SHP77 treated with DMSO at 0.1 percent for 48 hours (cell line): Measurements from ENCODE around the gene ANKRD9.
"Not testable (repeated sequence)": the region's sequence is repeated elsewhere in the genome, so short reads cannot be mapped to it uniquely, and the experiment has no call there.

Experiments
- DNase-seq: peaks from one replicate; lab custom pipeline; 2025; lab: John Stamatoyannopoulos, UW

The ANKRD9 gene

DNA sequence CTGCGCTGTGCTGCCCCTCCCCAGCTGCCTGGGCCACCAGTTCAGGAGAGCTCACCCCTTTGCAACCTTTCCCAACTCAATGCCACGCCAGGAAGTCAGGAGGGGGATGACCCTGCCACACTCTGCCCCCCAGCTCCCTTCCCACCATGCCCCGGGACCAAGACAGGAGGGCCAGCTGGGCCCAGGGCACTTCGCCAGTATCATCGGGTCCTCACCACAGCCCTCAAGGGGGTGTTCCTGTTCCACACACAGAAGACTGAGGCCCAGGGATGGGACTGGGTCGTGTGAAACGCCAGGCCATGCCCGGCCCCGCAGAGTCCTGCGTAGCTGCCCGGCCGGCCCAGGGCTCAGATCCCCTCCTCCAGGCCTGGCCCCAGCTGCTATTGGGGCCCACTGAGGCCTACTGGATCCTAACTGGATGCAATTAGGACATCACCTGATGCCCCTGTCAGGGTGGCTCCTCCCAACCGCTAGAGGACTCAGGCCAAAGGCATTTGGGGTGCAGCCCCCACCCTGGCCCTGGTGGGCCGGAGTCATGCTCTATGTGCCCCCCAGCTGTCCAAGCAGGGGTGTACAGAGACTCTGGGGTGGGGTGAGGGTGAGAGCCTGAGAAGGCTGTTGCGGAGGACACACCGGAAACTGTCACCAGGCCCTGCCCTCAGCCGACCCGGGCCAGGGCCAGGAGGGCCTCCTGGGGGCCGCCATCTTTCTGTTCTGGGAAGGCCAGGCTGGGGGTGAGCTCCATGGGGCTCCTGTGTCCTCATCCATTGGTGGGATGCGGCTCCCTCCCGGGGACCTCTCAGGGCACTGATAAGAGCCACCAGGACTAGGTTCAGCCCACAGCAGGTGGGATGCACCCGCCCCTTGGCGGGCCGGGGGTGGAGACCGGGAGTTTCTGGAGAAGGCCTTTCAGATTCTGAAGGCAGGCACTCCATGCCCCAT, 29.3 kb upstream of the ANKRD9 start:
- no peak for DNase-seq

DNA sequence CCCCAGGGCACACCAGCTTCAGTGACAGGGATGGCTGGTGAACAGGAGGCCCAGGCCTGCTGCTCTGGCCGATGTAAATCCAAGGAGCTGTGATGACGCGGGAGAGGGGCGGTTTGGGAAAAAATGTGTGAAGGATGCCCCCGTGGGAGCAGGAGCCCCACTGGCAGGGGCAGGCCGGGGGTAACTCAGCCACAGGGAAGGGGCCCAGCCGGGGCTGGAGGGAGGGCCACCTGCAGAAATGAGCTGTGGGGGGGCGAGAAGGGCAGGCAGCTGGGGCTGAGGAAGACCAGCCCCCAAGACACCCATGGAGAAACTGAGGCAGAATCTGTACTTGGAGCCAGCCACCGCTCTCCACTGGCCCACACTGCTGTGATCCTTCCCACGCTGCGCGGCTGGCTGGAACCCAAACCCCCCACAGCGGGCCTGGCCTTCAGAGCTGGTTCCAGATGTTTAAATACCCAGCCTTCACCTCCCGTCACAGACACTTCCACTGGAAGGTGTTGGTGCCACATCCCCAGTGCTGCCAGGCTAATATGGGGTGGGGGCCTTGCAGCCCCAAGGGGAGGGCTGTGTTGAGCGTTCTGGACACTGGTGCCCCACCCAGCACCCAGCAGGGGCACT, 28.5 kb upstream of the ANKRD9 start:
- no peak for DNase-seq

DNA sequence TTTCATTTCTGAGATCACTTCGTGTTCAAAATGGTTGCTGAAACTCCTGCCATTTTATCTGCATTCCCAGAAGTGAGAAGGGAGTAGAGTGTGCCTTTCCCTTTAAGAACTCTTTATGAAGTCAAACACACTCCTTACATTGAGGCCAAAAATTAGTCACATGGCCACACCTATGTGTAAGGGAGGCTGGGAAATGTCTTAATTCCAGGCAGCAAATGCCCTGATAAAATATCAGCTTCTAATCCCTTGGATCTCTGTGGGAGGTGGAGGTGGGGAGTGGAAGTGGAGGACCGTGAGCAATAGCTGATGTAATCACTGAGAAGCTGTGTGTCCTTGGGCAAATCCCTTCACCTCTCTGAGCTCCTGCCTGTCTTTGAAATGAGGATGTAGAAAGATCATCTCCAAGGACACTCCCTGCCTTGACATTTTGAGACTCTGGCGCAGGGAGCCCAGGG, 22.7 kb upstream of the ANKRD9 start:
- no peak for DNase-seq

DNA sequence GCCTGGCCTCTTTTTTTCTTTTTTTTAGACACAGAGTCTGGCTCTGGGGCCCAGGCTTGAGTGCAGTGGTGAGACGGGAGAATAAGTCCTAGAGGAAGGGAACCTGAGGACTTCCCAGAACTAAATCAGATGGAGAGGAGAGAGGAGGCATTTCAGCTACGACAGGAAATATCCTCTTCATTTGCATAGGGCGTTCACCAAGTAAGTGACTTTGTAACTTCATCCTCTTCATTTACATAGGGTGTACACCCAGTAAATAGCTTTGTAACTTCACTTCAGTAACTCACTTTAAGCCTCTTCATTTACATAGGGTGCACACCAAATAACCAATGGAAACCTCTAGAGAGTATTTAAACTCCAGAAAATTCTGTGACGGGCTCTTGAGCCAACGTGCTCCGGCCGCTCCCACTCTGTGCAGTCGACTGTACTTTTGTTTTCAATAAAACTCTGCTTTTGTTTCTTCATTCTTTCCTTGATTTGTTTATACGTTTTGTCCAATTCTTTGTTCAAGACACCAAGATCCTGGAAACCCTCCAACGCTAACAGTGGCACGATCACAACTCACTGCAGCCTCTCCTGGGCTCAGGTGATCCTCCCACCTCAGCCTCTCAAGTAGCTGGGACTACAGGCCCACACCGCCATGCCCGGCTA, 21.4 kb upstream of the ANKRD9 start:
- no peak for DNase-seq

DNA sequence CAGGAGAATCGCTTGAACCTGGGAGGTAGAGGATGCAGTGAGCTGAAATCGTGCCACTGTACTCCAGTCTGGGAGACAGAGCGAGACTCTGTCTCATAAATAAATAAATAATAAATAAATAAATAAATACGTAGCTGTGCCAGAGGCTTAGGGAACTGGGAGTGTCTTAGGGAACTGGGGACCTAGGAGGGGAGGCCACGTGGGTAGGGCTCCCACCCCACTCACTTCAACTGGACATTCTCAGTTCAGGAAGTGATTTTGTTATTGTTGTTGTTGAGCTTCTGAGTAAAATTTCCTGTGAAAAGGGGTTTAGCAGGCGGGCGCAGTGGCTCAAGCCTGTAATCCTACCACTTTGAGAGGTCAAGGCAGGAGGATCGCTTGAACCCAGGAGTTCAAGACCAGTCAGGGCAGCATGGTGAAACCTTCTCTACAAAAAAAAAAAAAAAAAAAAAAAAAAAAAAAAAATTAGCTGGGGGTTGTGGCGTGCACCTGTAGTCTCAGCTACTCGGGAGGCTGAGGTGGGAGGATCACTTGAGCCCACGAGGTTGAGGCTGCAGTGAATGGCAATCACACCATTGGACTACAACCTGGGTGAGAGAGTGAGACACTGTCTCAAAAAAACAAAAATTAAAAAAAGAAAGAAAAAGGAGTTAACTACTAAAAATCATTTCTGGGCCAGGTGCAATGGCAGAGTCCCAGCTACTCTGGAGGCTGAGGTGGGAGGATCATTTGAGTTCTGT, 19.0 kb upstream of the ANKRD9 start:
- no peak for DNase-seq

DNA sequence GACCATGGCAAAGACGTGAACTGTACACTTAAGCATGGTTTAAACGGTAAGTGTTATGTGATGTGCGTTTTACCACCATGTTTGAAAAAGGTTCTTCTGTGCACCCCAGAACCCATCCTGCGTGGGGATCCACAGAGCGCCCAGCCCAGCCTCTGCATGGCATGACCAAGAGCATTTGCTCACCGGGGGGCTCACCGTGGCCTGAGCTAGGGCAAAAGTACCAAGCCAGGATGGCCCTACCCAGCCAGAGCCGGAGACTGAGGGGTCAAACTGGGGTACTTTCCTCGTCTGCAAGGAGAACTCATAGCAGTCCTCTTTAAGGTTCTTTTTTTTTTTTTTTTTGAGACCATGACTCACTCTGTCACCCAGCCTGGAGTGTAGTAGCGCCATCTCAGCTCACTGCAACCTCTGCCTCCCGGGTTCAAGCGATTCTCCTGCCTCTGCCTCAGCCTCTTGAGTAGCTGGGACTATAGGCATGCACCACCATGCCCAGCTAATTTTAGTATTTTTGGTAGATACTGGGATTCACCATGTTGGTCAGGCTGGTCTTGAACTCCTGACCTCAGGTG, 16.4 kb upstream of the ANKRD9 start:
- no peak for DNase-seq

DNA sequence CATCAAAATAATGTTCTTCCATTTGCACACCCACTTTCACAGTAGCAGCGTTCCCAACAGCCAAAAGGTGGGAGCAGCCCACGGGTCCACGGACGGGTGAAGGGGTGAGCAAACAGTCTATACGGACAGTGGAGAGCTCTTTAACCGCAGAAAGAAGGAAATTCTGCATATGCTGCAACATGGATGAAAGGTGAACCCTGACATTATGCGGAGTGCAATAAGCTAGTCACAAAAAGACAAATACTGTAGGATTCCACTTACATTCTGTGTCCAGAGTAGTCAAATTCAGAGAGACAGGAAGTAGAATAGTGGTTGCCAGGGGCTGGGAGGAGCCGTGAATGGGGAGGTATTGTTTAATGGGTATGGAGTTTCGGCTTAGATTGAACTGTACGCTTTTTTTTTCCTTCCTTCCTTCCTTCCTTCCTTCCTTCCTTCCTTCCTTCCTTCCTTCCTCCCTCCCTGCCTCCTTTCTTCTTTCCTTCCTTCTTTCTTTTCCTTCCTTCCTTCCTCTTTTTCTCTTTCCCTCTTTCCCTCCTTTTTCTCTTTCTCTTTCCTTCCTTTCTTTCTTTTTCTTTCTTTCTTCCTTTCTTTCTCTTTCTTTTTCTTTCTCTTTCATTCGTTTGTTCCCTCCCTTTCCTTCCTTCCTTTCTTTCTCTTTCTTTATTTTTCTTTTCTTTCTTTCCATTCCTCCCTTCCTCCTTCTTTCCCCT, 15.8 kb upstream of the ANKRD9 start:
- DNase-seq, result no peak

DNA sequence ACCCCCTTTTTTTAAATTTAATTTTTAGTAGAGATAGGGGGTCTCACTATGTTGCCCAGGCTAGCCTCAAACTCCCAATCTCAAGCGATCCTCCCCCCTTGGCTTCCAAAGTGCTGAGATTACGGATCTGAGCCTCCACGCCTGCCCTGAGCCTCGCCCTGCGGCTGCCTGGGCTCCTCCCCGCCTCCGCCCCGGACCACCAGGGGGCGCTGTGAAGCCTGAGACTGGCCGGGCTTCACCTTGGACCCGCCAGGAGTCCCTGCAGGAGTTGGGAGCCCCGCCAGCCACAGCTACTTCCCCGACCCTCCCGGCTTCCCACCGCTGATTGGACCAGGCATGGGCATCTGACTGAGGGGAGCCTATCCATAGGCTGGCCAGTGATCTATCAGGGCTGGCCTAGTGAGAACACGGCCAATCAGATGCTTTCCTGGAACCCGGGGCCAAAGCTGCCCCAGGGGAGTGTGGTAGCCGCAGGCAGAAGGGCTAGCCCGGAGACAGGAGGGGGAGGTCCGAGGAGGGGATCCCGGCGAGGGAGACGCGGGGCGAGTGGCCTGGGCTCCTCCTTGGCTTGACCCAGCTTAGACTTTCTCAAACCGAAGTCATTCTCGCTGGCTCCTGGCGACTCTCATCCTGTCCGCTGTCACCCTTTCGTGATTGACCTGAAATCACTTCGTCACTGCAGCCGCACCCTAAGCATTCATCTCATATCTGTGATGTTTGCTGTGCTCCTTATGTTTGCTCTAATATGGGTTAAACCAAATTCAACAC, 15.1 kb upstream of the ANKRD9 start:
- peak; percentile 96 for DNase-seq

DNA sequence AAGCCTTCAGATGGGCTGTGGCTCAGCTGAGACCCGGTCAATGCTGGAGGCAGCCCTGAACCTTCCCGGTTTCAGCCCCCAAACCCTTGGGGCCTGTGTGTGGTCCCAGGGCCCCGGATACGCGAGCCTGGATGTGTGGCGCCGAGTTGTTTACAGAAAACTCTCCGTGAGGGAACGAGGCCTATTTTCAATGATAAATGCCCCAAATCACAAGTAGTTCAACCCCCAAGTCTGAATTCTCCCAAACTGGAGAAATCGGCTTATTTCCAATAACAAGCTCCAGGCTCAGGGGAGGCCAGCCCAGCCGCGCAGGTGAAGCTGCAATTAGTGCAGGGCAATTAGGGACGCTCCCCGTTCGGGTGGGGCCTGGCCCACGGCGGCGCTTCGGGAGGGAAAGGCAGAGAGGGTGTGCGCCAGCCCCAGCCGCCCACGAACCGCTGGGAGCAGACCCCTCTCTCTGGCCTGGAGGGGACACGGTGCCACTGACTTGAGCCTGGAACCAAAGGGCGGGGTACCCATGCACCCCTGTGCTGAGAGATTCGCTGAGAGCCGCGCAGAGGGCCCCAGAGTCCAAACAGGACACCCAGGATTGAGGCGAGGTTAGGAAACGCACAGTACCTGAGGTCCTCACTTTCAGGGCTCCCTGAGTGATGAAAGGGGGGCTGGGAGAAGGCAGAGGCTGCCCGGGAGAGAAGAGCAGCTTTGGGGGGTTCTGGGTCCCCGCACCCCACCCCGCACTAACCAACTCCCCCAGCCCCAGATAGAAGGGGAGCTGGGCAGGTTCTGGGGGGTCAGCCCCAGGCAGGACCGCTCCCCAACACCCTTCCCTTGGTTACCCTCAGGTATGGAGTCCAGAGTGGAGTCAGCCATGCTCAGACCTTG, 14.2 kb upstream of the ANKRD9 start:
- no peak for DNase-seq

DNA sequence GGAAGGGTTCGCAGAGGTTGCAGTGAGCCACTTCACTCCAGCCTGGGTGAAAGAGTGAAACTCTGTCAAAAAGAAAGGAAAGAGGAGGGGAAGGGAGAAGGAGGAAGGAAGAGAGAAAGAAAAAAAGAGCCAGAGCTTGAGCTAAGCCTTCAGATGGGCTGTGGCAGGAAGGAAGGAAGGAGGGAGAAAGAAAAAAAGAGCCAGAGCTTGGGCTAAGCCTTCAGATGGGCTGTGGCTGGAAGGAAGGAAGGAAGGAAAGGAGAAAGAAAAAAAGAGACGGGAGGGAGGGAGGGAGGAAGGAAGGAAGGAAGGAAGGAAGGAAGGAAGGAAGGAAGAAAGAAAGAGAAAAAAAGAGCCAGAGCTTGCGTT, 13.6 kb upstream of the ANKRD9 start:
- DNase-seq, result no peak

DNA sequence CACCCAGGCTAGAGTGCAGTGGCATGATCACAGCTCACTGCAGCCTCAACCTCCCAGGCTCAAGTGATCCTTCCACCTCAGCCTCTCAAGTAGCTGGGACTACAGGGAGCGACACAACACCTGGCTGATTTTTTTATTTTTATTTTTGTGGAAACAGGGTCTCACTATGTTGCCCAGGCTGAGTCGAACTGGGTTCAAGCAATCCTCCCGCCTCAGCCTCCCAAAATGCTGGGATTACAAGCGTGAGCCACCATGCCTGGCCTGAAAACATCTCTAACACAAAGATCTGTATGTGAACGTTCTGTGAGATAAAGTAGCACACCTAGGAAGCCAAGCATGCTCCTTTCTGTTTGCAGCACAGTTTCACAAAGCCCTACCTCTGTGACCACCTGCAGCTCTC, 10.1 kb upstream of the ANKRD9 start:
- not testable (repeated sequence) for DNase-seq

DNA sequence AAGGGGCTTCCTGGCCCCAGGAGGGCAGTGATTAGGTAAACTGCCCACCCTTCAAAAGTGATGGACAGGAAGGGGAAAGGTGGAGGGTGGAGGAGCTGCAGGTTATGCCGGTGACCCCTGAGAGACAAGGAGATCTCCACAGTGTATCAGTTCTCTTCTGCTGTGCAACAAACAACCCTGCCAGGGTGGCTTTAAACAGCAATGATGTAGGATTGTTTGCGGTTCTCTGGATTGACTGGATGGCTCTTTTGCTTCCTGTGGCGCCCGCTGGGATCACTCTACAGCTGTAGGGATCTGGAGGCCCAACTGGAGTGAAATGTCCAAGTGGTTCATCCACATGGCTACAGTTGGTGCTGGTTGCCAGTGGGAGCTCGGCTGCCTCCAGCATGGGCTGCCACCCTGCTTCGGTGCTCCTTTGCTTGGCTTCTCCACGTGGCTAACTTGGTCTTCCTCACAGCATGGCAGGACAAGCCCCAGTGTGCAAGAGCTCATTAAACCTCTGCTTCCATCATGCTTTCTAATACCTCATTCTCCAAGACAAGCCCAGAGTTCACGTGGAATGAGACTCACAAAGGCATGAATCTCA, 8.6 kb upstream of the ANKRD9 start:
- DNase-seq, result no peak

DNA sequence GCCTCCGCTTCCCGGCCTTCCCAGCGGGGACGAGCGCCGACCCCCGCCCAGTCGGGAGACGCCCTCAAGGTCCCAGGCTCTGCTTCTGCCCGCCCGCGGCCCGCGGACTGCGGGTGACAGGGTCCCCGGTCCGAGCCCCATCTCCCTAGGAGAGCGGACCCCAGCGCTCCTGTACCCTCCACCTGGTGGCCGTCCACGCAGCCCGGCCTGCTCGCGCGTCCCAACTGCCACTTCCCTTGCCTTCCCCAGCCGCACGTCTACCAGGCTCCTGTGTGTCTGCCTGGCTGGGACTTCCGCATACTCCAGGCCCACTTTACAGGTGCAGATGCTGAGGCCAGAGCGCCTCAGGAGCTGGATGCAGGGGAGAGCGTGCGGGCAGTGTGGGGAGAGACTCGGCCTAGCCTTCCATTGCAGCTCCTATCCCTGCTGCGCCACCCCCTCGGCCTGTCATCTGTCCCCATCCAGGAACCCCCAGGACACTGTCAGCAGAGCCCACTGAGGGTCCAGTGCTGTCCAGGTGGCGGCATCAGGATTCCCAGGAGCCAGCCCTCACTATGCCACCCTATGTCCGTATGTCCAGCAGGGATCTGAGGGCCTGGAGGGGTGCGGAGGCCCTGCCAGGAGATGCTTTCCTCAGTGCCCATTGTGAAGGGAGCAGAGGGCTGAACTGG, 8.0 kb upstream of the ANKRD9 start:
- DNase-seq, result no peak

DNA sequence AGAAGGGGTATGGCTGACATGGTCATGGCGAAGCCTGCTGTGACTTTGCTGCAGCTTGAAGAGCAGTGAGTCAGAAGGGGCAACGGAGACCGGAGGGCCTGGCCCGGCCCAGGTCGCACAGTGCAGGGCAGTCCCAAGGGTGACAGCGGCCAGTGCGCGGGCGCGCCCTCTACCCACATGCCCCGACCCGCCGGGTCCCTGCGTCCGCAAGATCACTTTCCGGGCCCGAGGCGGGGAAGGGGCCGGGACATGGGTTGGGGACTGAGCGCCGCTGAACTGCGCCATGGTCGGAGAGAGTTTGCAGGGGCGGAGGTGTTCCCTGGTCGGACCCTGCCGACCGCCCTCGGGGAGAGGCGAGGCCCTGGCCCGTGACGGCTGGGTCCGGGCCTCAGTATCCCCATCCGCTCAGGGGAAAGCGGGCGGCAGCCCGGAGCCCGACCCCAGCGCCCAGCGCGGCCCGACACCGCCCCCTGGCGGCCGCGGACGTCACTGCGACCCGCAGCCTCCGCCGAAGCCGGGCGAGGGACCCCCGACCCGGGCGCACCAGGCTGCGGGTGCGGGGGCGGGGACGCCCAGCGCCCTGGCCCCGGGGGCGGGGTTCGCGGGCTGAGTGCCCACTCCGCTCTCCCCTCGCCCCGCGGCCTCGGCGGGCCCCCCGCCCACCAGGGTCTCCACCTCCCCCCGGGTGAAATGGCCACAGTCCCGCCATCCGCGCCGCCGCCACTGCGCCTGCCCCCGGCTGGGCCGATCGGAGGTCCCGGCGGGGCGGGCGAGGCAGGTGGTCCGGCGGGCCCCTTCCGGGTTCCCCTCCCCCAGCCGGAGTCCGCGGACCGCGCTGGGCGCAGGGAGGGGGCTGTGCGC, 7.2 kb upstream of the ANKRD9 start:
- DNase-seq, result no peak

DNA sequence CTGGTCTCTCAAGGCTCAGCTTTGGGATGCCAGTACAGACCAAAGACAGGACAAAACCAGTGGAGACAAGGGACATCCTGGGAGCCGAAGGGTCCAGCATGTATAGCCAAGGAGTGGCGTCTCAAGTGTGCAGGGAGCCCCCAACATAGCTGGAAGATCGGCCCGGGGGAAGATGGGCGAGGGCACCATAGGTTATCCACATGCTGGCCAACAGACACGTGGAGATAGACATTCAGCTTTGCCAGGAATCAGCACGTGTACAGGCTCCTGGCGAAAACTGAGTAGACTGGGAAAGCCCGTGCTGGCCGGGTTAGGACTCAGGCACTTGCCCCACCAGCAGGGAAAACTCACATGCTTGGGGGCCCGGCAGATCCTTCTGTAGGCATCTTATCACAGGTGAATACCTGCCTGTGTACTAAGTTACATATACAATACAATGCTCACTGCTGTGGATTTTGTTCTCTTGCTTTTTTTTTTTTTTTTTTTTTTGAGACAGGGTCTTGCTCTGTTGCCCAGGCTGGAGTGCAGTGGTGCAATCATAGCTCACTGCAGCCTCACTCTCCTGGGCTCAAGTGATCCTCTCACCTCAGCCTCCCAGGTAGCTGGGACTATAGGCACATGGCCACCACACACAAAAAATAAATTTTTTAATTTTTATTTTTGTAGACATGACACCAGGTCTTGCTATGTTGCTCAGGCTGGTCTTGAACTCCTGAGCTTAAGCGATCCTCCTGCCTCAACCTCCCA, 5.6 kb upstream of the ANKRD9 start:
- no peak for DNase-seq

DNA sequence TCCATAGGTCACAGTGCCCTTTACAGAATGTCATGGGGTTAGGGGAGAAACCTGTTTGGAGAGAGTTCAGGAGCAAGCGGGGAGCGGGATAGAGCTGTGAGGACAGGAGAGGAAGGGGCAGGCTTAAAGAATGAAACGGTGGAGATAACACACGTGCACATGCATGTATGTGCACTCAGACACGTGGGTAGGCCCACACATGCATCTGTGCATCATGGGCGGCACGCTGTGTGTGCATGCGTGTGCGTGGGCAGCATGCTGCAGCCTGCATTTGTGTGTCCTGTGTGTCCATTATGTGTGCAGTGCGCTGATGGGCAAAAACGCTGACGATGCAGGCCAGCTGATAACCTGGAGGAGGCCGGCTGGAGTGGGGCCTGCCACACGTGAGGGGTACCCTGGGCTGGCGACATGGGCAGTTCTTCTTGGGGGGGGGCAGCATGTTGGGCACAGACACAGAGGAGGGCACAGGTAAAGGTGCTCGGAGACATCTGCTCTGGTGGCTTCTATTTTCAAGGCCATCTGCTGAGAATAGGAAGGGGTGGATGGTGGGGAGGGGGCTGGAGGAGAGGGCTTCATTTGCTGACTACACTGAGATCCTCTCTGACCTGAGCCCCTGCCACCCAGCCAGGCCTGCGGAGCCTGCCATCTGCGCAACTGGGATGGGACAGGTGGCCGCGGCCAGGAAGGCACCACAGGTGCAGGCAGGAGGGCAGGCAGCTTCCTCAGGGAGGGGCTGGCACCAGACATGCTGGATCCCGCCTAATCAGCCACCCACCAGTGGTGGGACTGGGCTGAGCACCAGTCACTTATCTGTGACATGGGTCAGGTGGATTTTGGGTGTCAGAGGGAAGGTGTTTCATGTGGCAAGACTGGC, 4.6 kb upstream of the ANKRD9 start:
- DNase-seq, result no peak
